Activated CD4-positive, alpha-beta T cell treated with anti-CD3 and anti-CD28 coated beads, Interleukin-2, amount 50 U/mL, for 24 hours (primary cell): ENCODE results near the gene DSN1.

Experiments used
- DNase-seq, 2 donors: peaks; one replicate each; pipeline ENCODE4 v3.0.0-alpha.2; 2020; ENCODE audit warnings: low read depth in 1 of 2, low spot score in 1 of 2

DSN1 gene

GRCh38 chr20:36795691-36796090, 22.1 kb upstream of the DSN1 start:
- no peak for DNase-seq

- no peak for DNase-seq
Observed at GRCh38 chr20:36794116-36794474, 20.5 kb upstream of the DSN1 start.

DNA sequence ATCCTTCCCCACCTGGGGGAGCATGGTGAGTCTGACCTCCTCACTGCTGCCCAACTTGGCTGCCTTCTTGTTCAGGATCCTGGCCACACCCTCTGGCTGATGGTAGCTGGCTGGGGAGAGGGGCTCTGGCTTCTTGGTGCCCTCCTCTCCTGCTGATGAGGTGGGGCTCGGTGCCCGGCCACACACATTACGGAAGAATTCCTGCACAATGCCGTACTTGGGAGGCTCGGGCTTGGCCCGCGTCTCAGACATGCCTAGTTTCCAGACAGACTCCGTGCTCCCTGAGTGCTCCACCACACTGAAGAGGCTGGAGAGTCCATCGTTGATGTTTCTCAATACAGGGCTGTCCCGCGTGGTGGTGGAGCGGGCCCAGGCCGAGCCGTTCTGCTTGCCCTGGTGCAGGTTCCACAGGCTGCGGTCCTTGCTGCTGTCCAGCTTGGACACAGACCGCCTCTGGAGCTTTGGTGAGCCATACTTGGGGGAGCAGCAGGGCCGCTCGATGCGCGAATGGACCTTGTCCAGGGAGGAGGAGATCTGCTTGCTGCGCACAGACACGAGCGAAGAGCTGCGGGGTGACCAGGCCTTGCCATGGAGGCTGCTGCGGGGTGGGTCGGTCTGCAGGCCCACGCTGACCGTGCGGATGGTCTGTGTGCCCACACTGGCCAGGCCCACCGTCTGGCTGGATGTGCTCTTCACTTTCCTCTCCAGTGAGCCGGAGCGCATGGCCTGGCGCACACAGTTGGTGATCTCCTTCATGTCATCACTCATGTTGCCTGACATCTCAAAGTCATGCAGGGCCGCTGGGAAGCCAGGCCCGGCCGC, 19.9 kb upstream of the DSN1 start:
- DNase-seq = no peak

DNA sequence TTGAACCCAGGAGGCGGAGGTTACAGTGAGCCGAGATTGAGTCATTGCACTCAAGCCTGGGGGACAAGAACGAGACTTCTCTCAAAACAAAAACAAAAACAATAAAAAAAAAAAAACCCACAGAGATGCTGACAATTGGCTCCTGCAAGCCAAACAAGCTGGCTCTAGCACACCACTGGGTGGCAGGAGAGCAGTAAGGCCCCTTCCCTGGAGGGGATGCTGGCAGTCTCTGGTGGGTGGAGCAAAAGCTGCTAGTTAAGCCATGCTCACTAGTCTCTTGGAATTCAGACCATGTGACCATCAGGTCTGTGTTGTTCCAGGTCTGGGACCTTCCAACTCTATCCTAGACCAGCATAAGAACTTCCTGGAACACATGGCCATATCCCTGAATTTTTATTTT, 18.9 kb upstream of the DSN1 start:
- DNase-seq = no peak

DNA sequence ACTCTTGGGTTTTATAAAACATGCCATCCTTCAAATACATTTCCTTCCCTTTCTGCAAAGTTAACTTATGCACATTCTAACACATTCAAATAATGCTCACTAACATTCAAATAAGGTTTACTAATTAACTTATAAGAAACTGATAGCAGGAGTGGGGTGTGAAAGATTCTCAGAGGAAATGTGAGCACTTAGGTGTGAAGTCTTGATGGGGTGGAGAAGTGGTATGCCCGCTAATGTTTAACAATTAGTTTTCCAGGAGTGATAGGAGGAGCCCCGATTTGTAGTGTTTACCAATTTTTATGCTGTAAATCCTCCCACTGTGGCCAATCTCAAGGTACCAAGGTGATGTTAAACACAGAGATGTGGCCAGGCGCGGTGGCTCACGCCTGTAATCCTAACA, 18.3 kb upstream of the DSN1 start:
- DNase-seq = no peak

GRCh38 chr20:36786663-36787062, 13.1 kb upstream of the DSN1 start:
- DNase-seq = no peak

- no peak for DNase-seq
Observed at GRCh38 chr20:36786246-36786645, 12.7 kb upstream of the DSN1 start.

DNA sequence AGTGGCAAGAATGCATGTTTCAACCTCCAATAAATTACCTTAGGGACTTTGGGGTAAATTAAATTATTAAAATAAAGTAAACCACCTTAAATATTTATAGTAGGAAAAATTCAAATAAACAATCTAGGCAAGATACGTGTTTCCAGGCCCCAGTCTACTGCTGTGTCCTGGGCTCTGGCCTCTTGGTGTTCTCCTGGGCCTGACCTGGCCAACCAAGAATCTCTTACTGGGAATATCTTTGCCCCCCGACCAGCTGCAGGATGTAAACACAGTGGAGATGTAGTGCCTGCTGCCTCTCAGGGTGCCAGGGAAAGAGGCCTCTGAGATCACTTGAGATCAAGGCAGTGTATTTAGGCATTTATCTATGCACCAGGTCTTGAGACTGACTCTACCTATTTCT, 11.7 kb upstream of the DSN1 start:
- DNase-seq = no peak

DNA sequence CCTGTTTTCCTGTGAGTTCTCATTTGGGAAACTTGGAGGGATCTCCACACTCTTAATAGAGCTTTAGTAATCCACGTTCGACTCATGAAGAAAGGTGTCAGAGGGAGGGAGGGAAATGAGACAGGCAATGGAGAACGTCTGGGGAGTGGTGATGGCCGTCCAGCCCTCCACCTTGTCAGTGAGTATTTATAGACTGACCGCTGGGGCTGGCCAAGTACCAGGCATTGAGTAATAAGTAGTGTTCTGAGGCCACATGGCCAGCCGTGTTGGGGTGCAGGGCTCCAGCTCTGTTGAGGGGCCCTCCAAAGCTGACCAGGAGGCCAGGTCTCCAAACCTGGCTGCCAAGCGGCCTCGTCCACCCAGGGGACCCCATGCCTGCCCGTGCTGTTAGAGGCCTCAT, 11.3 kb upstream of the DSN1 start:
- no peak for DNase-seq

GRCh38 chr20:36784116-36784515, 10.6 kb upstream of the DSN1 start:
- no peak for DNase-seq

DNA sequence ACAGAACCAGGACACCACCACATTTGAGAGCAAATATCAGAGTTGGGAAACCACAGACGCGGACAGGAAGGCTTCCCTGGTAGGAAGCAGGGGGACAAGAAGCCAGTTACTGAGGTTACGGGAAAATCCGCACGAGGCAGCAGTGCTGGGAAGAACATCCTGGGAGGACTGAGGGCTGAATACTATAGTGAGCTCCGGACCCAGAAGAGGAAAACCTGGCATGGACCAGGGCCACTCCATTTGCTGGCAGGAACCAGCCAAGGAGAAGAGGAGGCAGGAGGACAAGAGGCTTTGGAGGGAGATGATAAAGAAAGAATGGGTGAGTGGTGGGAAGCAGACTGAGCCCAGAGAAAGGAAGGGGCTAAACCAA, 6.1 kb upstream of the DSN1 start:
- no peak for DNase-seq

DNA sequence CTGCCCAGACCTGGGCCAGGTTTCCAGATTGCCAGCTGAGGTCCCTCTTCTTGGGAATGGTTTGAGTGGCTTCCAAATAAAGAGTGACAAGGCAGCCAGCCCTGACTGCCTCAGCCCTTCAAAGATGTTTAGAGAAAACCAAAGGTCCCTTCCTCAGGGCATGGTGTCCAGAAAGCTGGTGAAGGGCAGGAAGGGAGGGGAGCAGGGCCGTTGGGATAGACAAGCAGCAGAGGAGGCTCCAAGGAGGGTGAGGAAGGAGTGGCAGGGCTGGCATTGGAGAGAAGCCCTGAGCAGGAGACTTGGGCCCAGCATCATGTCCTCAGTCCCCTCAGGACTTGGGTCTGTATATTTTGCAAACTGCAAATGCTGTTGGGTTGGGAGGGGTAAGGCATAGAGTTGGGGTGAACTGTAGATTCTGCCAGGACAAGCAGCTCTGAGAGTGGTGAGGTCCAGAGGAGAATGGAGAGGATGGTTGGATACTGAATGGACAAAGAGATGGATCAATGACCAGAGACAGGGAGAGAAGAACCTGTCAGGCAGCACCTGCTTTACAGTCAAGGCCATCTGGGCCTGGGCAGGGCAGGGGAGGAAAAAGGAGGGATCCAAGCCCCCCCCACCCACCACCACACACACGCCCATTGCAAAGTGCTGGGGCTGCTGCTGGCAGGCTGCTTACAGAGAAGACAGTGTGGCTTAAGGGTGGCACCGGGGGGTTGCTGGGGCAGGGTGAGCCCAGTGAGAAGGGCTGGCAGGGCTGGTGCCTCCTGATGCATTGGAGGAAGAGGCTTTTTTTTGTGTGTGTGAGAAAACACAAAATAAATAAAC, 5.5 kb upstream of the DSN1 start:
- no peak for DNase-seq

GRCh38 chr20:36777576-36777975, 4.0 kb upstream of the DSN1 start:
- DNase-seq = no peak

DNA sequence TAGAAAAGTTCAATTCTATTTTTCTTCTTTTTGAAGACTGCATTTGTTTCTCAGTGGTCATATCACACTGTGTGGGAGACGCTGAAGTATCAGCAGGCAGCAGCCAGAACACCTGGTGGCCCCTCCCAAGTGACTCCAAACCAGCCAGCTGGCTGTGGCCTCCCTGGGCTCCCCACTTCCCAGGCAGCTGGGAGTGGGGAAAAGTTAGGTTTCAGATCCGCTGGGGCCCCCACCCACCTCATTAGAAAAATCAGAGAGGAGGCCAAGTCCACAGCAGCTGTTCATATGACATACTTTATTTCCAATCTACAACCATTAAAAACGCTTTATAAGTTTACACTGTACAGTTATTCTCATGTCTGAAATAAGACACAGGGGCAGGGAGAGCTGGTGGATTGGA, 3.6 kb upstream of the DSN1 start:
- no peak for DNase-seq

GRCh38 chr20:36775826-36776225, 2.3 kb upstream of the DSN1 start:
- DNase-seq = no peak

DNA sequence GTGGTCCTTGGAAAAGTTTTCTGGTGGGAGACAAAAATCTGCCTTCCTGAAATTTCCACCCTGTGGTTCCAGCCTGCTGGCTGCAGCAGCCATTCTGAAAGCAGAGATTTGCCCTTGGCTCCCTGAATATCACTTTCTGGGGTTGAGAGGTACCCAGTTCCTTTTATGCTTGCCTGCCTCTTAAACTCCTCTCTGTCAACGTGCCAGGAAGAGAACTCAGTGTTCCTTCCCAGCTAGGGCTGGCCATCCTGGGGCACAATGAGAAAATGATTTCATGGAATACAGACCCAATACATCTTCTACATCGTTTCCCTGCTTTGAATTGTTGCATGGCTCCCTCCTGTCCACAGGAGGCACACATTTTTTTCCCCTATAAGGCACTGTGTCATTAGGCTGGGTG, 1.6 kb upstream of the DSN1 start:
- DNase-seq = no peak

GRCh38 chr20:36773107-36773596, 411 bp downstream of the DSN1 start:
- peak in 1 of 2 donors; percentile 4 for DNase-seq

- no peak for DNase-seq
Observed at GRCh38 chr20:36770680-36771079, 2.9 kb downstream of the DSN1 start.

GRCh38 chr20:36768768-36769430, 4.7 kb downstream of the DSN1 start:
- no peak for DNase-seq

DNA sequence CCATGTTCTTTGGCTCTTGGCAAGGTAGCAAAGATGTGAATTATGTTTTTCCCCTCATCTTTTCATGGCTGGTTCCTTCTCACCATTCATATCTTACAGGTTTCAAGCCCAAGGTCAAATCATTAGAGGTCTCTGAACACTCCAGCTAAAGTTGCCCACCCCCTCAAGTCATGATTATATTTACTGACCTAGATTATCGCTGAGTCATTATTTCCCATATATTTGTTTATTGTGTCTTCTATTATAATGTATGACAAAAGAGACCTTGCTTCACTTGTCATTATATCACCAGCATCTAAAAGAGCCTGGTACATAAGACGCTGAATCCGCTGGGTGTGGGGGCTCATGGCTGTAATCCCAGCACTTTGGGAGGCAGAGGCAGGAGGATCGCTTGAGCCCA, 12.4 kb downstream of the DSN1 start:
- no peak for DNase-seq

- DNase-seq = no peak
Observed at GRCh38 chr20:36760647-36761046, 12.9 kb downstream of the DSN1 start.

DNA sequence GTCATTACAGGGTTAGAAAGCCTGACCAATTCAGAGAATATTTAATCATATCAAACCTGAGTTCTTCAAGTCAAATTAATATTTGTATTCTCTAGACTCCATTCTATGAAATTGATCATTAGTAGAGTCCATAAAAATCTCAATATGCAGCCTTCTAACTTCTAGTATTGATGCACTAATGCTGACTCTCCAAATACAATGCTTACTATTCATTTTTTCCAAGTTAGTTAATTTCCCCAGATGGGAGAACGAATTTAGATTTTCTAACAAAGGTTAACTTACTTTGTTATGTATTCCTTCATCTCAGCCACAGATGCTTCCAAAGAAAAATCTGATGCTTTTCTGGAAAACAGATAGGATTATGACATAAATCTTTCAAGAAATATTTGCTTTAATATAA, 15.3 kb downstream of the DSN1 start:
- DNase-seq = no peak
